ENCODE results near the gene RLIM. TPM values are rescaled to one million over a fixed set of nuclear protein-coding genes. Genes with fewer than 3 reads are reported as not detected.

RLIM gene
- total RNA-seq, 1 donor: 63.9 TPM

DNA sequence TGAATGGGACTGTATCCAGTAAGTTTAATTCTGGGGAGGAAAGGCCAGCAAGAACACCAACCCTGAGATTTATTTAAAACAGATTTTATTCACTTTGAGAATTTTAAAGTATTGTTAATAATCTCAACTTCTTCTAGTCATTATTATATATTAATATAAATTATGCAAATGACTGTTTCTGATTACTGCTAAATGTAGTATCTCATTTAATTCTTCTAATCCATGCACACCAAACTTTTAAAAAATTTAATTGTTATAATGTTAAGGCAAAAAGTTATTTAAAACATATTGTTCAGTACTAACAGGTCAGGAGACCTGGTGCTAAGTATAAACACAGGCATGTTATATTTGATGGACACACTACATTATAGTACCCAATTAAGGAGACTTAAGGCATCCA lies 8.1 kb downstream of the RLIM start:
- no peak for DNase-seq (ENCODE audit: low read depth)
- H3K4me3 ChIP-seq (ENCODE audit: low read depth, low read length): no peak overlapping the region
- TF ChIP-seq, protein P1, sequence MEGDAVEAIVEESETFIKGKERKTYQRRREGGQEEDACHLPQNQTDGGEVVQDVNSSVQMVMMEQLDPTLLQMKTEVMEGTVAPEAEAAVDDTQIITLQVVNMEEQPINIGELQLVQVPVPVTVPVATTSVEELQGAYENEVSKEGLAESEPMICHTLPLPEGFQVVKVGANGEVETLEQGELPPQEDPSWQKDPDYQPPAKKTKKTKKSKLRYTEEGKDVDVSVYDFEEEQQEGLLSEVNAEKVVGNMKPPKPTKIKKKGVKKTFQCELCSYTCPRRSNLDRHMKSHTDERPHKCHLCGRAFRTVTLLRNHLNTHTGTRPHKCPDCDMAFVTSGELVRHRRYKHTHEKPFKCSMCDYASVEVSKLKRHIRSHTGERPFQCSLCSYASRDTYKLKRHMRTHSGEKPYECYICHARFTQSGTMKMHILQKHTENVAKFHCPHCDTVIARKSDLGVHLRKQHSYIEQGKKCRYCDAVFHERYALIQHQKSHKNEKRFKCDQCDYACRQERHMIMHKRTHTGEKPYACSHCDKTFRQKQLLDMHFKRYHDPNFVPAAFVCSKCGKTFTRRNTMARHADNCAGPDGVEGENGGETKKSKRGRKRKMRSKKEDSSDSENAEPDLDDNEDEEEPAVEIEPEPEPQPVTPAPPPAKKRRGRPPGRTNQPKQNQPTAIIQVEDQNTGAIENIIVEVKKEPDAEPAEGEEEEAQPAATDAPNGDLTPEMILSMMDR (IDR thresholded peaks at IDR 0.05; ENCODE audit: insufficient read depth, low read length): no peak

DNA sequence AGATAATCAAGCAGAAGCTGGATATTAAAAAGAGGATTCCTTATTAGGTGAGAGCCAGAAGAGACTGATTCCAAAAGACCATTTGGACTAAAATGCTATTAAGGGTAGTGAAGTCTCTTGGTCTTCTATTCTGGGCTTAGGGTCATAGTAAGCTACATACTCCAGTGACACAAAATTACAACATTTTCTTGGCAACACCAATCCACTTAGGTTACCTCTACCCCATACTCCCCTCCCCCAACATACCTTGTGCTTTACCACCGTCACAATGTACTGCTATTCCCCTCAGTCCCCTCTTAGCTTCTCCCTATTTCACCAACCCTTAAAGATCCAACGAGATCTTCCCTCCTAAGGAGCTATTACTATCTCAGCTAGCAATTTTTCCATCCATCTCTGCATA lies 11.4 kb downstream of the RLIM start:
- TF ChIP-seq, protein P1 (IDR thresholded peaks at IDR 0.05; ENCODE audit: insufficient read depth, low read length): no peak
- no peak overlapping the region for H3K4me3 ChIP-seq (ENCODE audit: low read depth, low read length)
- DNase-seq (ENCODE audit: low read depth): no peak

- no peak for DNase-seq (ENCODE audit: low read depth)
Observed at GRCh38 chrX:74602142-74602541, 12.3 kb downstream of the RLIM start.

GRCh38 chrX:74593593-74593992 lies 20.8 kb downstream of the RLIM start:
- H3K4me3 ChIP-seq (ENCODE audit: low read depth, low read length): no peak overlapping the region
- no peak for DNase-seq (ENCODE audit: low read depth)
- TF ChIP-seq, protein P1 (IDR thresholded peaks at IDR 0.05; ENCODE audit: insufficient read depth, low read length): no peak

More at GRCh38 chrX:74602142-74602541, 12.3 kb downstream of the RLIM start:
- H3K4me3 ChIP-seq (ENCODE audit: low read depth, low read length): no peak overlapping the region
- TF ChIP-seq, protein P1 (IDR thresholded peaks at IDR 0.05; ENCODE audit: insufficient read depth, low read length): no peak

GRCh38 chrX:74585766-74586165 lies 28.7 kb downstream of the RLIM start:
- no peak overlapping the region for H3K4me3 ChIP-seq (ENCODE audit: low read depth, low read length)
- DNase-seq (ENCODE audit: low read depth): no peak
- TF ChIP-seq, protein P1 (IDR thresholded peaks at IDR 0.05; ENCODE audit: insufficient read depth, low read length): no peak

- peak; percentile 53 for DNase-seq (ENCODE audit: low read depth)
- H3K4me3 ChIP-seq (ENCODE audit: low read depth, low read length): no peak overlapping the region
Observed at GRCh38 chrX:74579597-74580198, 34.7 kb downstream of the RLIM start.

More at GRCh38 chrX:74579597-74580198, 34.7 kb downstream of the RLIM start:
- TF ChIP-seq, protein P1 (IDR thresholded peaks at IDR 0.05; ENCODE audit: insufficient read depth, low read length): no peak
